HepG2 (cell line): ENCODE data around the gene CORO7. TPM values are rescaled to one million over a fixed set of nuclear protein-coding genes. Genes with fewer than 3 reads are reported as not detected.

ENCODE experiments used
- ADNP ChIP-seq: sonication (generic); formaldehyde crosslinking; IDR thresholded peaks from 2 replicates; pipeline ENCODE4 v1.4.0; 2020; ENCODE audit warnings: missing genetic modification reagents
- ATAD3A ChIP-seq: sonication (generic); formaldehyde crosslinking; IDR thresholded peaks from 2 replicates; pipeline ENCODE4 v1.4.0; 2020; ENCODE audit warnings: missing genetic modification reagents
- CHCHD3 ChIP-seq: sonication (generic); formaldehyde crosslinking; IDR thresholded peaks from 2 replicates; pipeline ENCODE4 v1.8.0; 2022; ENCODE audit warnings: mild to moderate bottlenecking, missing genetic modification reagents, moderate library complexity
- DDIT3 ChIP-seq: sonication (generic); formaldehyde crosslinking; IDR thresholded peaks from 2 replicates; pipeline ENCODE4 v1.4.0; 2020; ENCODE audit warnings: mild to moderate bottlenecking, missing genetic modification reagents
- ELF1 ChIP-seq: sonication (generic); formaldehyde crosslinking; IDR thresholded peaks from 2 replicates; pipeline ENCODE4 v1.4.0; 2020; ENCODE audit warnings: missing genetic modification reagents
- GATA4 ChIP-seq: sonication (generic); IDR thresholded peaks from 2 replicates; pipeline ENCODE4 v1.6.1; 2016; ENCODE audit warnings: antibody characterized with exemption, low read depth, borderline replicate concordance
- GTF3A ChIP-seq: sonication (generic); formaldehyde crosslinking; conservative IDR thresholded peaks from 2 replicates; pipeline ENCODE4 v1.4.0; 2020; ENCODE audit warnings: mild to moderate bottlenecking, missing genetic modification reagents
- HMGXB3 ChIP-seq: sonication (generic); formaldehyde crosslinking; IDR thresholded peaks from 2 replicates; pipeline ENCODE4 v1.4.0; 2020; ENCODE audit warnings: missing genetic modification reagents, borderline replicate concordance
- MEIS1 ChIP-seq: sonication (generic); formaldehyde crosslinking; IDR thresholded peaks from 2 replicates; pipeline ENCODE4 v1.9.0; 2021; ENCODE audit warnings: mild to moderate bottlenecking, missing genetic modification reagents, moderate library complexity, borderline replicate concordance
- MZF1 ChIP-seq: sonication (generic); formaldehyde crosslinking; IDR thresholded peaks from 2 replicates; pipeline ENCODE4 v1.8.1; 2023; ENCODE audit warnings: mild to moderate bottlenecking, missing genetic modification reagents, borderline replicate concordance
- NFKB2 ChIP-seq: sonication (generic); formaldehyde crosslinking; IDR thresholded peaks from 2 replicates; pipeline ENCODE4 v1.4.0; 2020; ENCODE audit warnings: missing genetic modification reagents, borderline replicate concordance
- PAX8 ChIP-seq: sonication (generic); formaldehyde crosslinking; IDR thresholded peaks from 2 replicates; pipeline ENCODE4 v1.8.0; 2022; ENCODE audit warnings: mild to moderate bottlenecking, missing genetic modification reagents, borderline replicate concordance
- PRMT3 ChIP-seq: sonication (generic); formaldehyde crosslinking; IDR thresholded peaks from 2 replicates; pipeline ENCODE4 v1.8.1; 2022; ENCODE audit warnings: low read depth, mild to moderate bottlenecking, moderate library complexity, missing genetic modification reagents, borderline replicate concordance
- REPIN1 ChIP-seq: sonication (generic); formaldehyde crosslinking; IDR thresholded peaks from 2 replicates; pipeline ENCODE4 v1.8.0; 2022; ENCODE audit warnings: missing genetic modification reagents, low read depth, mild to moderate bottlenecking, borderline replicate concordance
- ZC3H4 ChIP-seq: sonication (generic); formaldehyde crosslinking; IDR thresholded peaks from 2 replicates; pipeline ENCODE4 v1.4.0; 2020; ENCODE audit warnings: missing genetic modification reagents, borderline replicate concordance
- ZFY ChIP-seq: sonication (generic); formaldehyde crosslinking; IDR thresholded peaks from 2 replicates; pipeline ENCODE4 v1.4.0; 2020; ENCODE audit warnings: missing genetic modification reagents
- ZNF124 ChIP-seq: sonication (generic); formaldehyde crosslinking; IDR thresholded peaks from 2 replicates; pipeline ENCODE4 v1.4.0; 2020; ENCODE audit warnings: missing genetic modification reagents
- ZNF282 ChIP-seq: fragments of 450-650 bp; IDR thresholded peaks from 2 replicates; pipeline ENCODE4 v1.6.1; 2018; ENCODE audit not compliant: partially characterized antibody
- ZNF350 ChIP-seq: sonication (generic); formaldehyde crosslinking; IDR thresholded peaks from 2 replicates; pipeline ENCODE4 v1.4.0; 2020; ENCODE audit warnings: mild to moderate bottlenecking, low read depth, missing genetic modification reagents, borderline replicate concordance
- ZNF775 ChIP-seq: sonication (generic); formaldehyde crosslinking; IDR thresholded peaks from 2 replicates; pipeline ENCODE4 v1.4.0; 2020; ENCODE audit warnings: missing genetic modification reagents, mild to moderate bottlenecking, moderate library complexity, borderline replicate concordance
- ZNF790 ChIP-seq: sonication (generic); formaldehyde crosslinking; IDR thresholded peaks from 2 replicates; pipeline ENCODE4 v1.8.0; 2022; ENCODE audit warnings: missing genetic modification reagents, mild to moderate bottlenecking, borderline replicate concordance
- ZNF883 ChIP-seq: sonication (generic); formaldehyde crosslinking; IDR thresholded peaks from 2 replicates; pipeline ENCODE4 v1.5.1; 2020; ENCODE audit warnings: mild to moderate bottlenecking, missing genetic modification reagents; ENCODE audit errors: not compliant biosample characterization
- ZUFSP ChIP-seq: sonication (generic); formaldehyde crosslinking; IDR thresholded peaks from 2 replicates; pipeline ENCODE4 v1.9.0; 2021; ENCODE audit warnings: missing genetic modification reagents, mild to moderate bottlenecking, borderline replicate concordance
- polyA plus RNA-seq, 8 experiments: library from polyadenylated mRNA; depleted of rRNA in 3 of 8; stranded (reverse) in 7 of 8; unstranded in 1 of 8; fragments of >200 nt; fragmentation: Illumina TruSeq in 4 of 8; extraction: Trizol in 4 of 8; gene quantifications; 2 replicates each; pipeline versions ENCODE4 v1.2.1 to v1.2.3, GENCODE V29; 2011 to 2016; ENCODE audit warnings: low read depth in 4 of 8, missing spikeins in 1 of 8, mixed read lengths in 1 of 8; ENCODE audit not compliant: insufficient read depth in 1 of 8
- total RNA-seq, 5 experiments: library from RNA; depleted of rRNA; stranded (reverse); fragments of >200 nt; fragmentation: Illumina TruSeq; extraction: Trizol; gene quantifications; 2 replicates each; pipeline ENCODE4 v1.2.3, GENCODE V29; 2016; ENCODE audit warnings: low read depth in 1 of 5

Gene CORO7
- total and polyA plus RNA-seq, 2 of the 13 experiments (the other 11 are each of a cell fraction or from before 2014, with no cell fraction given), result 9.9 to 14.3 TPM

GRCh38 chr16:4367393-4367856 is 49.0 kb downstream of the CORO7 start (continued):
- no peak for TF ChIP-seq ZNF790 (CRISPR knock-in tag)
- TF ChIP-seq ZFY (CRISPR knock-in tag), result peak; percentile 42; the same call in 1 of the 2 replicates
- TF ChIP-seq MZF1 (CRISPR knock-in tag), result no peak
- no peak for TF ChIP-seq ZNF124 (CRISPR knock-in tag)
- TF ChIP-seq MEIS1 (CRISPR knock-in tag), result peak; percentile 79; the same call in 1 of the 2 replicates
- no peak for TF ChIP-seq NFKB2 (CRISPR knock-in tag)
- no peak for TF ChIP-seq ATAD3A (CRISPR knock-in tag)
- TF ChIP-seq GATA4, result no peak
- no peak for TF ChIP-seq GTF3A
- peak; percentile 88 for TF ChIP-seq REPIN1 (CRISPR knock-in tag)
- peak; percentile 50; the same call in 1 of the 2 replicates for TF ChIP-seq ZNF350
- no peak for TF ChIP-seq ZC3H4 (CRISPR knock-in tag)
- TF ChIP-seq HMGXB3 (CRISPR knock-in tag), result no peak
- no peak for TF ChIP-seq PAX8 (CRISPR knock-in tag)
- no peak for TF ChIP-seq DDIT3
- no peak for TF ChIP-seq ZNF282
- no peak for TF ChIP-seq ELF1 (CRISPR knock-in tag)
- no peak for TF ChIP-seq ZNF775
- TF ChIP-seq ZNF883 (CRISPR knock-in tag), result no peak
- no peak for TF ChIP-seq PRMT3 (CRISPR knock-in tag)
- TF ChIP-seq ADNP, result peak; percentile 97; the same call in 1 of the 2 replicates
- peak; percentile 75; the same call in 1 of the 2 replicates for TF ChIP-seq CHCHD3 (CRISPR knock-in tag)
- no peak for TF ChIP-seq ZUFSP (CRISPR knock-in tag)
